Ovary (tissue), 3 donors: ENCODE measurements around the gene CHD3.

ENCODE experiments used
- EP300 ChIP-seq: sonication (generic); formaldehyde crosslinking; IDR thresholded peaks from one replicate; pipeline ENCODE4 v1.6.1; 2017; ENCODE audit warnings: antibody characterized with exemption
- TF ChIP-seq, protein P1 (sequence below), 3 donors: fragments of 450-650 bp in 2 of 3; fragments of 200-600 bp in 1 of 3; IDR thresholded peaks; one replicate each; pipeline versions ENCODE4 v1.5.1 to v1.8.0; 2016 to 2022; ENCODE audit warnings: antibody characterized with exemption in 3 of 3, mild to moderate bottlenecking in 1 of 3
- donor health status: DM: no; HTN: no; CAD: no.

GRCh38 chr17:7959503-7960253 is 71.1 kb downstream of the CHD3 start:
- TF ChIP-seq, protein P1, sequence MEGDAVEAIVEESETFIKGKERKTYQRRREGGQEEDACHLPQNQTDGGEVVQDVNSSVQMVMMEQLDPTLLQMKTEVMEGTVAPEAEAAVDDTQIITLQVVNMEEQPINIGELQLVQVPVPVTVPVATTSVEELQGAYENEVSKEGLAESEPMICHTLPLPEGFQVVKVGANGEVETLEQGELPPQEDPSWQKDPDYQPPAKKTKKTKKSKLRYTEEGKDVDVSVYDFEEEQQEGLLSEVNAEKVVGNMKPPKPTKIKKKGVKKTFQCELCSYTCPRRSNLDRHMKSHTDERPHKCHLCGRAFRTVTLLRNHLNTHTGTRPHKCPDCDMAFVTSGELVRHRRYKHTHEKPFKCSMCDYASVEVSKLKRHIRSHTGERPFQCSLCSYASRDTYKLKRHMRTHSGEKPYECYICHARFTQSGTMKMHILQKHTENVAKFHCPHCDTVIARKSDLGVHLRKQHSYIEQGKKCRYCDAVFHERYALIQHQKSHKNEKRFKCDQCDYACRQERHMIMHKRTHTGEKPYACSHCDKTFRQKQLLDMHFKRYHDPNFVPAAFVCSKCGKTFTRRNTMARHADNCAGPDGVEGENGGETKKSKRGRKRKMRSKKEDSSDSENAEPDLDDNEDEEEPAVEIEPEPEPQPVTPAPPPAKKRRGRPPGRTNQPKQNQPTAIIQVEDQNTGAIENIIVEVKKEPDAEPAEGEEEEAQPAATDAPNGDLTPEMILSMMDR (IDR thresholded peaks at IDR 0.05) = no peak
- no peak for TF ChIP-seq EP300
